GM11168 (cell line): ENCODE results near the gene HLF.

Experiments used
- in situ Hi-C: fragments of 300-500 bp; cut with MboI; formaldehyde crosslinking; loops from one replicate; pipeline ENCODE4 v1.12.0; 2022; ENCODE audit warnings: low sequenced_read_pairs; ENCODE audit not compliant: unreplicated experiment

HLF gene

DNA sequence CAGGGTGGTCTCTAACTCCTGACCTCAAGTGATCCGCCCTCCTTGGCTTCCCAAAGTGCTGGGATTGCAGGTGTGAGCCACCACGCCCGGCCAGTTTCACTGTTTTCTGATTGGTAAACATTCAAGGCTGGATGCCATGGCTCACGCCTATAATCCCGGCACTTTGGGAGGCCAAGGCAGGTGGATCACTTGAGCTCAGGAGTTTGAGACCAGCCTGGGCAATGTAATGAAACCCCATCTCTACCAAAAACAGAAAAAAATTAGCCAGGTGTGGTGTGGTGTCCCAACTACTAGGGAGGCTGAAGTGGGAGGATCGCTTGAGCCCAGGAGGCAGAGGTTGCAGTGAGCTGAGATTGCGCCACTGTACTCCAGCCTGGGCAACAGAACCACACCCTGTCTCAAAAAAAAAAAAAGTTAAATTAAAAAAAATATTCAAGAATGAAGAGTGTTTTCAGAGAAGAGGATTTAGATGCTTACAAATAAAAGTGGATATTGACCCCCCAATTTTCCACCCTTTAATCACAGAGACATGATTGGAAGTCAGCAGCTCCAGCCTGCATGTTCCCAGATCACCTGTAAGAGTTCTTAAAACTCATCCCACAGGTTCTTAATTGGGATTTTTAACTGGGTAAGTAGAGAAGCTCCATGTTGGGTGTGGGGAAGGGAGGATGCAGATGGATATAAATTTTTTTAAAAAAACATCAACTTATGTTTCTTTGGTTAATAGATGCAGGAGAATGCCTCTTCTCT, 23.8 kb downstream of the HLF start:
- in situ Hi-C loops = no loop called here

DNA sequence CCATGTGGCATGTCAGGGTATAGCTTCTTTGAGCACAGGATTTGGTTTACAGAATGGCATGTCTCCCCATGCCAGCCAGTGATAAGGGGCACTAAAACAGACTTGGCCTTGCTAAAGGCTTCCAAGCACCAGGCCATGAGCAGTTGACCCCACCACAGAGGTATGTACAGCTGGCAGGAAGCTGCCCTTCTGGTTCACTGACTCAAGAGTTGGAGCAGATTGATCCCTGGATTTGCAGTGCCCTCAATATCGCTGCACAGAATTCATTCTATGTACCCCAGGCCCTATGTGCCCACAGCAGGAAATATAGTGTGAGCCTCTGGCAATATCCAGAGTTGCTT, 24.3 kb downstream of the HLF start:
- in situ Hi-C loops = no loop called here

DNA sequence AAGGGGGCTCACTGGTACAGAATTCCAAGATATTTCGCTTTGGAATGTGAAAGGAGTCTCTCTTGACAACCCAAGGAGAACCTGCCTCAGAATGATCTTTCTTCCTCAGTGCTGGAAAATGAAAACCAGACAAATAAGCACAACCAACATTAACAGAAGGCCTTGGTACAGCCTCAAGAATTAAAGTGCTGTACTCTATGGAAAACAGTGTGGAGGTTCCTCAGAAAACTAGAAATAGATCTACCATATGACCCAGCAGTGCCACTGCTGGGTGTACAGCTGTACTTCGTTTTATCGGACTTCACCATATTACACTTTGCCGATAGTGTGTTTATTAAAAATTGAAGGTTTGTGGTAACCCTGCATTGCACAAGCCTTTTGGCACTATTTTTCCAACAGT, 25.2 kb downstream of the HLF start:
- in situ Hi-C loops = loop anchor here (5.0 to 10.0 kb wide), 2 partner anchors 225 to 283 kb away; no protein-coding TSS in a partner anchor

DNA sequence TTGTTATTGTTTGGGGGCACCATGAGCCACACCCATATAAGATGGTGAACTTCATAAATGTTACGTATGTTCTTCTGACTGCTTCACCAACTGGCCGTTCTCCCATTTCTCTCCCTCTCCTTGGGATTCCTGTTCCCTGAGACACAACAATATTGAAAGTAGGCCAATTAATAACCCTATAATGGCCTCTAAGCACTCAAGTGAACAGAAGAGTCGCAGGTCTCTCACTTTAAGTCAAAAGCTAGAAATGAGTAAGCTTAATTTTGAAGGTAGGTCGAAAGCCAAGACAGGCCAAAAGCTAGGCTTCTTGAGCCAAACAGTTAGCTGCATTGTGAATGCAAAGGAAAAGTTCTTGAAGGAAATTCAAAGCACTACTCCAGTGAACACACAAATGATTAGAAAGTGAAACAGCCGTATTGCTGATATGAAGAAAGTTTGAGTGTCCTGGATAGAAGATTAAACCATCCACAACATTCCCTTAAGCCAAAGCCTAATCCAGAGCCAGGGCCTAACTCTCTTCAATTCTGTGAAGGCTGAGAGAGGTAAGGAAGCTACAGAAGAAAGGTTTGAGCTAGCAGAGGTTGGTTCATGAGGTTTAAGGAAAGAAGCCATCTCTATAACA, 25.8 kb downstream of the HLF start:
- in situ Hi-C loops = loop anchor here (5.0 to 10.0 kb wide), 2 partner anchors 226 to 283 kb away; no protein-coding TSS in a partner anchor

DNA sequence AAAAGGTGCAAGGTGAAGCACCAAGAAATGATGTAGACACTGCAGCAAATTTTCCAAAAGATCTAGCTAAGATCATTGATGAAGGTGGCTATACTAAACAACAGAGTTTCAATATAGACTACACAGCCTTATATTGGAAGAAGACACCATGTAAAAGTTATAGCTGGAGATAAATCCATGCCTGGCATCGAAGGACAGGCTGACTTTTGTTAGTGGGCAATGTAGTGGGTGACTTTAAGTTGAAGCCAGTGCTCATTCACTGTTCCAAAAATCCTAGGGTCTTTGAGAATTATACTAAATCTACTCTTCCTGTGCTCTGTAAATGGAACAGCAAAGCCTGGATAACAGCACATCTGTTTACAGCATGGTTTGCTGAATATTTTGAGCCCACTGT, 26.4 kb downstream of the HLF start:
- in situ Hi-C loops = loop anchor here (5.0 to 10.0 kb wide), 2 partner anchors 226 to 284 kb away; no protein-coding TSS in a partner anchor

DNA sequence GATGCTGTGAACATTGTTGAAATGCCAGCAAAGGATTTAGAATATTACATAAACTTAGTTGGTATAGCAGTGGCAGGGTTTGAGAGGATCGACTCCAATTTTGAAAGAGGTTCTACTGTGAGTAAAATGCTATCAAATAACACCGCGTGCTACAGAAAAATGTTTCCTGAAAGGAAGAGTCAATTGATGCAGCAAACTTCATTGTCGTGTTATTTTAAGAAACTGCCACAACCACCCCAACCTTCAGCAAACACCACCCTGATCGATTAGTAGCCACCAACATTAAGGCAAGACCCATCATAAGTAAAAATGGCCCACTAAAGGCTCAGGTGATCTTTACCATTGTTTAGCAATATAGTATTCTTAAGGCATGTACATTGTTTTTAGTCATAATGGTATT, 27.3 kb downstream of the HLF start:
- in situ Hi-C loops = loop anchor here (5.0 to 10.0 kb wide), 2 partner anchors 227 to 285 kb away; no protein-coding TSS in a partner anchor

DNA sequence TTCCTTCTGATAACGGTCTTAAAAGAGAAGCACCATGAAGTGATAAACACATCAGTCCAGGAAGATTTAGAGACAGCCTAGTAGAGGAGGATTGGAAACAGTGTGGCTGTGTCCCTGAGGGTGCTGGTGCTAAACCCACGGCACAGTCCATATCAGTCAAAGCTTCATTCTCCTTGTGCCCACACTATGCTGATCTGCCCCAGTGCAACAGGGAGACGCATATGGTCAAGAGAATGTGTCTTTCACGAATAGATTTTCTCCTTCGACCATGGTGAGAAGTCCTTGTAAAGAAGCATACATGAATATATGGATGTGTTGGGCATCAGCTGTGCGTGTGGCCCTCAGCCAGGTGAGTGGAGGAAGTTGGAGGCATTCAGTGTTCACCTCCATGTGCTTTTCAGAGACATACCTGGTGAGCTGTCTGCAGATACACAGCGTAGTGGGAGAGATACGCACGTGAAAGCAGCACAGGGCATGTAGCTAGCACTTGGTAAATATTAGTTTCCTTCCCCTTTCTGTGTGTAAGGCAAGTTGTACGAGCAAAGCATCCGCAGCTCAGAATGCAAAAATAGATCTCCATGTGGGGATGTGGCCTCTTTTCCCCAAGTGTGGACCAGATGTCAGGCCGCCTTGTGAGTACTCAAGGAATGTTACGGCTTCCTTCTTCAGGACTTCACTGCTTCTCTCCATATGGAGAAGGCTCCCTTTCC, 29.4 kb downstream of the HLF start:
- in situ Hi-C loops = loop anchor here (5.0 to 10.0 kb wide), 2 partner anchors 229 to 287 kb away; no protein-coding TSS in a partner anchor

DNA sequence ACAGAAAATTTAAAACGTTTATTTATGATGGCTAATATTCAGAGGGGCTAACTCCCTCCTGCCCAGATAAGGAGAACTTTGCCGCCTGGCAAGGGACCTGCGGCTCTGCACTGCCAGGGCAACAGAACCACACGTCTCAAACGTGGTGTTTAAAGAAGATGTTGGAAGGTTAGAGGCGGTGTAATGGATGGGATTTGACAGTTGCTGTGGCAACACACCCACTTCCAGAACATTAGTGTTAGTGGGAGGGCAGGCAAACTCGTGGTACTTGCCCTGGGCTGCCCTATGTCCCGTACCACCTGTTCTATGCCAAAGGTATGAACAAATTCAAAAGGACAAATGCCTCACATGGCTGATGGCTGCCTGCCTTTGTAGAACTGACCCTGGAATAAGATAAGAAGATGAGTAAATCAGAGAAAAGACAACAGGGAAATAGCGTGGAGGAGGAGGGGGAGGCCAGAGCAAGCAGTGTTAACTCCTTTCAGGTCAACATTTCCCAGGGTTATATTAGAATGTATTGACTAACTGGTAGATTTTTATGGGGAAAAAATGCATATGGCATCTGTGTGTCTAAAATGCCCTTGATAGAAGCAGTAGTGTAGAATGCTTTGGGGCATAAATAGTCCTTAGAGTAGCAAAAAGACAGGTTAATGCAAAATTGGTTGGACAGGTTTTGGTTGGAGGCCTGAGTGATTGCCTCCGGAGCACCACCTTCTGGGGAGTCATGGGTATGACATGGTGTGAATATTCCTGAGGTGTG, 30.8 kb downstream of the HLF start:
- in situ Hi-C loops = loop anchor here (10.0 kb wide), 1 partner anchor 231 kb away; no protein-coding TSS in a partner anchor

DNA sequence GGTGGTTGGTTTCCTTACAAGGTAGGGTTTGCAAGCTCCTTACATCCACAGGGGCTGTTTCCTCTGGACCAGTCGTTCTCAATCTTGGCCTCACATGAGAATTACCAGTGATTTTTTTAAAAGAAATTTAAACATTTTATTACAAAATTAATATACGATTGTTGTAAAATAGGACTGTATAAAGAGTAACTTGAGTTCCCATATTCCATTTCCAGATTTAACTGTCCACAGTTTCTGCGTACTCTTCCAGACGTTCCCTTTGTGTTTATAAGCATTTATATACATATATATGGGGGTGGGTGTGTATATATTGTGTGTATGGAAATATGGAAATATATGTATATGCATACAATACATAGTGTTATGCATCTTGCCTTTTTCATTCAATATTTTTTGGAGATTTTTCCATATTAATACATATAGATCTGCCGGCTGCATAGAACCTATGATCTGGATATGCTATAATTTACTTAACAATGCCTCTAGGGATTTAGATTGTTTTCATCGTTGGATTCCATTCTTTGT, 31.5 kb downstream of the HLF start:
- in situ Hi-C loops = loop anchor here (10.0 kb wide), 1 partner anchor 231 kb away; no protein-coding TSS in a partner anchor

DNA sequence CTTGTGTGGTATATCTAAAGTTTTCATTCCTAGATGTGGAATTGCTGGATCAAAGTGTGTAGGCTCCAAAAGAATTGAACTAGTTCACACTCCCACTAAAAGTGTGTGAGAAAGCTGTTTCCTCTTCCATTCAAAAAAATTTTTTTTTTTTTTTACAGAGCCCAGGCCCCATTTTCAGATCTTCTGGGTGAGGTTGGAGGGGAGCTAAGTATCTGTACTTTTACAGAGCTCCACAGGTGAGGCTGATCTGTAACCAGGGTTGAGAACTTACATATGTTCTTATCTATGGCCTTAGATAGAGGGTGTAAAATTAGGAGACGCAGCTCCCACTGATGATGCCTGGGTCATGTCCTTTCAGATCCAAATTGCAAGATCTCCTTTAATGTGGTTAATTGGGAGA, 31.9 kb downstream of the HLF start:
- in situ Hi-C loops = loop anchor here (10.0 kb wide), 1 partner anchor 232 kb away; no protein-coding TSS in a partner anchor

DNA sequence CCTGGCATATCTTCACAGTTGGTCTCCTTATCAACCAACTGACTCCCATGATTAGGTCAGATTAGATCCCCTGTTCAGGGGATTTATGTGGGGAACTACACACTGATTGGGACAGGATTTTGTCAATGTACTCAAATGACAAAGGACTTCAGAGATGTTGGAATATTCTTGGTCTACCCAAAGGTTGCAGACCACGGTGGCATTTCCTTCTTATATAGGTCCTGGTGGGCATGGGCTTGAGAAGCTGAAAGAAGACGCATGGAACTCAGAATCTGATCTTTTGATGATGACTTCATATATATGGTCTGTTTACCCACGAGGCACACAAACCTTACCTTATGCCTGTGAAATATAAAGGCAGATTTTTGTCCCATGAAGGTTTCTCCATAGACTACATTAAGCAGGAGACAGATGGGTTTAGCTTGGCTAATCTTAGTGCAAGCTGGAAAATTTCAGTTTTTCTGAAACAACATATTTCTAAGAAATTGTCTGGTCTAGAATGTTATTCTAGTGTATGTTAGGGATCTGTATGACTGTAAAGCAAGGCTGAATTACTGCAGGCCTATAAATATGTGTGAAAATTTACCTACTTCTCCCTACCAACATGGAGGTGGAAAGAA, 33.5 kb downstream of the HLF start:
- in situ Hi-C loops = loop anchor here (10.0 kb wide), 1 partner anchor 233 kb away; no protein-coding TSS in a partner anchor

DNA sequence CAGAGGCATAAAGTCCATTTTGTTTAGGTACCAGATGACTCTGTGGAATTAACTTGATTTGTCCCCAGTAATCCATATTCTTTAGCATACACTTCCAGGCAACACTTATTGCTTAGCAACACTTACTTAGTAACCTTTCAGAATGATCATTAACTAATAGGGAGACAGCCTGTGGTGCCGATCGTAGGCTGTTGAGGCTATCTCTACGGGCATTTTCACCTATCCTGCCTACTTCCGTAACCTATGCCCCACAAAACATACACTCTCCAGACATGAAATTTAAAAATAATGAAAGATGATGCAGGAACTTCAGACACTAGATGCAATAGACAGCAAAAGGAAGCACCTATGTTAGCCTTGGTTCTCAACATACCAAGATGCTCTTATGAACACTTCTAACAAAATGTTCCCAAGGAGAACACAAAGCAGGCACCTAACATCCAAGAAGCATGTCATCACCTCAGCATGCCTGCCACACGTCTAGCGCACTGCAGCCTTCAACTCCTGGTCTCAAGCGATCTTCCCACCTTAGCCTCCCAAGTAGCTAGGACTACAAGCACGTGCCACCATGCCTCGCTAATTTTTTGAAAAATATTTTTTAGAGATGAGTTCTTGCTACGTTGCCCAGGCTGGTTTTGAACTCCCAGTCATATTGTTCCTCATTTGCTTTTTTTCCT, 34.5 kb downstream of the HLF start:
- in situ Hi-C loops = loop anchor here (10.0 kb wide), 1 partner anchor 234 kb away; no protein-coding TSS in a partner anchor

DNA sequence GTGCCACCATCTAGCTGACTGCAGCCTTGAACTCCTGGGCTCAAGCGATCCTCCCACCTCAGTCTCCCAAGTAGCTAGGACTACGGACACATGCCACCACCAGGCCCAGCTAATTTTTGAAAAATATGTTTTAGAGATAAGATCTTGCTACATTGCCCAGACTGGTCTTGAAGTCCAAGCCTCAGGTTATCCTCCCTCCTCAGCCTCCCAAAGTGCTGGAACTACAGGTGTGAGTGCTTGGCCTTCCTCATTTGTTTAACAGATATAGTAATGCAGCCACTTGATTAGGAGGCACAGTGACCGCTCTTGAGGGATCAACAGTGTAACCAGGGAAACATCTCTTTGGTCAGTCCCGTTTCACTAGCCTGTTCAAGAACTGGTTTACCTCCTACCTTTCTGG, 35.1 kb downstream of the HLF start:
- in situ Hi-C loops = loop anchor here (10.0 kb wide), 1 partner anchor 235 kb away; no protein-coding TSS in a partner anchor

DNA sequence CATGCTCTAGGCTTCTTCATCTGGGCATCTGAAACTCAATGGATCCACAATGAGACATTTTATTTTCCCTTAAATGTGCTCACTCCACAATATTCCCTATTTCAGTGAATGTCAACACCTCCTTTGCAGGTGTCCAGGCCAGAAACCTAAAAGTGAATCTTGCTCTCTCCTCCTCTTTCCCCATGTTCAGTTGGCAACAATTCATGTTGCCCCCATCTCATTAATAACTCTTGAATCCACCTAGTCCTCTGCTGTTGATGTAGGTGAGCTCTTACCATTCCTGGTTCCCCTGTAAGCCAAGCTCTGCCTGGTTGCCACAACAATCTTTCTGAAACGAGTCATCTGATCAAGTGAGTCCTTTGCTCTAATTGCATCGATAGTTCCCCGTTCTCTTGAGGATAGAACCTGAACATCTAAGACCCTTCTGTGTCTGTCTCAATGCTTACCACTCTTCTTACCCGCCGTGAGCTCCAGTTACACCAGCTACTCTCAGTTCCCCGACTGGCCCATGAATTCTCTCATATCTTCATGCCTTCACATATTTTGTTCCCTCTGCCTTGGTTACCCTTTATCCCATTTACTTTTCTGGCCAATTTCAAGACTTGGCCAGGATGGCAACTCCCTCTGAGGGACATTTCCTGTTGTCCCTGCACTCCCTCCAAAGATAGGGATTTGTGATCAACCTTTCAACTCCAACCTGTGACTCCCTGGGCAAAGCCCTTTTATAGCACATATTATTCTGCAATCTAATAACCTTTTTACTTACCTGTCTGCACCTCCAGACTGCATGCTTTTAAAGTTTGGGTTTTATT, 35.9 kb downstream of the HLF start:
- in situ Hi-C loops = no loop called here

DNA sequence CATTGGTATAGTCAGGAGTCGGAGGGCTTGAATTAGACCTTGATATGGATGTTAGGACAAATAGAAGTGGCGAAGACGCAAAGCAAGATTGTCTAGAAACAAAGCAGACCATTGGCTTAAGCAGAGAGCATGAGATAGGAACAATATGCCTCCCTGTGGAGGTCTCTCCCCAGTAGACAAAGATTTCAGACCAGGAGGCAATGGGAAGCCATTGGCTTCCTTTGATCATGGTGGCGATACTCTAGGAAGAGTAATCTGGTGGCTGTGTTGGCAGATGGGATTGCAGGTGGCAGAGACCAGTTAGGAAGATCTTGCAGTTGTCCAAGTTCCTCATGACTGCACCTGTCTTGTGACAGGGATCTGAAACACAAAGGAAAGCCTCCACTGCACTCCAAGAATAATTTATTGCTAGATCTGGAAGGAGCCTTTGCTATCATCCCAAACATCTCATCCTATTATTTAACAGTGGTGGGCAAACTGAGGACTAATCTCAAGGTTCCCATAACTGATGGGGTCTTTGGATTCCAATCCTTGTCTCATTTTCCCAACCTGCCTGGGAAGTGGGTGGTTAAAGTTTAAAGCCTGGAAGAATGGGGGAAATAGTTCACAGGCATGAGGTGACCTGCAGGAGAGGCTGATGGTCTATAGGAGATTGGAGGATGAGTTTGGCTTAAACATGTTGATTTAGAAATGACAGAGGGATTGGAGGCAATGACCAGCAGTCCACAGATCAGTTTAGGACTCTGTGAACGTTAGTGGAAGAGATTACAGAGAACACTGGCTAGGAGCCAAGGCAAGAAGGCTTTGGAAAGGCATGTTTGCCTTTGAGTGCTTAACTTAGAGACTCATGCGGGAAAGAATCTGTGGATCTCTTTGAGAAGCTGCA, 37.0 kb downstream of the HLF start:
- in situ Hi-C loops = no loop called here

DNA sequence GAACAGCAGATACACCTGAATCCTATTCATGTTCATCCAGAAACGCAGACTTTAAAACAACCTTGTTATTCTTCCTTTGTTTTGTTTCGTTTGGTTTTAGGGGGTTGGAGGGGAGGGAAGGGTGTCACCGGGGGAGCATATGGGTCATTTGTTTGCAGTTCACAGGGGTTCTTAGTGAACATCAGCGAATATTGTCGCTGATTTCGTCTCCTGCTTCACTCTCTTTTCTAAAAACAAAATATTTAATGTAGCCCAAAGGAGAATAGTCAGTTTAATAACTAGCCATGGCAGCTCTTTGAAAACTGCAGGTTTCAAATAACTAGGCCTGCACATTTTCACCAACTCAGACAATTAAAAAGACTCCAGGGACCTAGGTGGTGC, 37.6 kb downstream of the HLF start:
- in situ Hi-C loops = no loop called here

DNA sequence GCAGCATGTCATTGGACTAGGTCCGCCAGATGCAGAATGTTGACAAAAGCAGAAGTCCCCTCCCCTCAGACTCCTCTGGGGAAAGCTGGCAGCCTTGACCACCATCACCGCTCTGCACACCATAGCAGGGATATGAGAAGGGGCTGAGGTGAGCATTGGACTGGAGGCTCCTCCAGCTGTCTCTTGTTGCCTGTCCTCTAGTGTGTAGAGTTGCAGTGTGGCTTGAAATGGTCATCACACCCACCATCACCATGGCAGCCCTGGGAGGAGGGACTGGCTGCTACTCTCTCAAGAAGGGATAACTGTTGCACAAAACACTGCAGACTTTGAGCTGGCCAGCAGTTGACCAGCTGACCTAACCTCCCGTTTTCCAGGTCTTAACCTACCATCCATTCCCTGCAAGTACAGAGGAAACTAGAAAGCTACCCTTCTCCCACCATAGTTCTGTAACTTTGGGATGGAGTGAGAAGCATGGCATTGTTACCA, 38.3 kb downstream of the HLF start:
- in situ Hi-C loops = no loop called here
